GM23248 (cell line): Measurements from ENCODE around the gene LCN6.

ENCODE experiments used
- EZH2 ChIP-seq: fragments of 200-600 bp; sonication (generic); IDR thresholded peaks from 2 replicates; pipeline ENCODE4 v1.6.1; 2018; ENCODE audit warnings: antibody characterized with exemption, mild to moderate bottlenecking; ENCODE audit not compliant: insufficient read depth, poor library complexity, severe bottlenecking
- EZH2phosphoT487 ChIP-seq: fragments of 200-600 bp; sonication (generic); IDR thresholded peaks from 2 replicates; pipeline ENCODE4 v1.6.1; 2018; ENCODE audit warnings: antibody characterized with exemption, moderate library complexity, mild to moderate bottlenecking, low read depth; ENCODE audit not compliant: insufficient read depth

- no peak for TF ChIP-seq EZH2
- no peak for TF ChIP-seq EZH2phosphoT487
Measured at GRCh38 chr9:136710543-136710942, 37.8 kb downstream of the LCN6 start.
